A549 (cell line): ENCODE measurements around the gene MYDGF.
"Not testable (repeated sequence)": the region's sequence is repeated elsewhere in the genome, so short reads cannot be mapped to it uniquely, and the experiment has no call there.

Source experiments
- ATOH8 ChIP-seq: fragments of 250-450 bp; sonication (Bioruptor Pico); IDR thresholded peaks from 2 replicates; pipeline ENCODE4 v1.5.0; 2020; ENCODE audit warnings: low read depth, mild to moderate bottlenecking, moderate library complexity
- CTCF ChIP-seq: fragments of >200 bp; sonication (Bioruptor Twin); formaldehyde crosslinking; IDR thresholded peaks from 3 replicates; pipeline ENCODE4 v1.5.1; 2016
- FOSL2 ChIP-seq, 2 experiments: fragments of 450-650 bp in 1 of 2; fragments of >200 bp in 1 of 2; sonication (Bioruptor Twin) in 1 of 2; formaldehyde crosslinking; IDR thresholded peaks; 2 replicates each; pipeline versions ENCODE4 v1.5.0 to v1.6.1; 2016 to 2020; ENCODE audit warnings: mild to moderate bottlenecking in 1 of 2, moderate library complexity in 1 of 2
- KDM5A ChIP-seq: fragments of 200-600 bp; sonication (generic); IDR thresholded peaks from 2 replicates; pipeline ENCODE4 v1.6.1; 2016; ENCODE audit warnings: antibody characterized with exemption, mild to moderate bottlenecking
- MAX ChIP-seq: IDR thresholded peaks from 2 replicates; pipeline ENCODE4 v1.6.1; 2012
- MYC ChIP-seq: IDR thresholded peaks from 2 replicates; pipeline ENCODE4 v1.6.1; 2012; ENCODE audit warnings: mild to moderate bottlenecking, inconsistent platforms, low read length, improper control_type of control experiment, borderline replicate concordance
- NFE2L2 ChIP-seq: fragments of 150-350 bp; conservative IDR thresholded peaks from 2 replicates; pipeline ENCODE4 v1.6.1; 2014; ENCODE audit warnings: low read length
- NR3C1 ChIP-seq: fragments of >200 bp; sonication (Bioruptor Twin); formaldehyde crosslinking; IDR thresholded peaks from 3 replicates; pipeline ENCODE4 v1.6.1; 2017
- REST ChIP-seq: fragments of 200-600 bp; sonication (generic); IDR thresholded peaks from 2 replicates; pipeline ENCODE4 v1.6.1; 2016; ENCODE audit warnings: antibody characterized with exemption, mild to moderate bottlenecking, moderate library complexity
- SMC3 ChIP-seq: fragments of >200 bp; sonication (Bioruptor Twin); formaldehyde crosslinking; IDR thresholded peaks from 3 replicates; pipeline ENCODE4 v1.6.1; 2018; ENCODE audit warnings: inconsistent platforms
- ZFP36 ChIP-seq: fragments of 450-650 bp; IDR thresholded peaks from 2 replicates; pipeline ENCODE4 v1.6.1; 2014; ENCODE audit warnings: borderline replicate concordance; ENCODE audit not compliant: partially characterized antibody

GRCh38 chr19:4680021-4680420 lies 9.9 kb upstream of the MYDGF start:
- TF ChIP-seq CTCF; ATOH8 (CRISPR knock-in tag); SMC3; NFE2L2; FOSL2 (IDR thresholded peaks at IDR 0.05); FOSL2 (CRISPR knock-in tag; IDR thresholded peaks at IDR 0.05); MAX; NR3C1; REST; KDM5A; ZFP36; MYC: not testable (repeated sequence)
